ENCODE measurements around the gene C1QTNF5.

DNA sequence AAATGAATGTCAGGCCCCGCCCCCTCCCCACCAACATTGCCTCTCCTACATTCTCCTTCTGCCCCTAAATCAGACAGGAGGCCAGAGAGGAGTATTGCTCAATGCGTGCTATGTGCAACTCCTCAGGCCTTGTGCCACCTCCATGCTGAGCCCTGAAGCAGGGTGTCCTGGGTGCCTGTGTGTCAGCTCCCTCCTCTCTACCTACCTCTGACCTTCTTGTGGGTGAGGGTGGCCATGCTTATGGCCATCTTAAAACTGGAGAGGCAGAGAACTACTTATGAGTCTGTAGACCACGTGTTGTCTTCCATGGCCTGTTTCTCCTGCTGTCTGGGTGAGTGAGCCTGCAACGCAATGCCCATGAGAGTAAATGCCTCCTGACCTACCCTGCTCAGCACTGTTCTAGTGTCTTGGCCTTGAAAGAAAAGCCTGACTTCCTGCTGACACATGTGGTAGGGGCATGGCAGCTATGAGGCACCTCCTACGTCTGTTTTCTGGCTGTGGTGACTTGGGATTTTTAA is 34.3 kb downstream of the C1QTNF5 start:
- TF ChIP-seq, protein P1, sequence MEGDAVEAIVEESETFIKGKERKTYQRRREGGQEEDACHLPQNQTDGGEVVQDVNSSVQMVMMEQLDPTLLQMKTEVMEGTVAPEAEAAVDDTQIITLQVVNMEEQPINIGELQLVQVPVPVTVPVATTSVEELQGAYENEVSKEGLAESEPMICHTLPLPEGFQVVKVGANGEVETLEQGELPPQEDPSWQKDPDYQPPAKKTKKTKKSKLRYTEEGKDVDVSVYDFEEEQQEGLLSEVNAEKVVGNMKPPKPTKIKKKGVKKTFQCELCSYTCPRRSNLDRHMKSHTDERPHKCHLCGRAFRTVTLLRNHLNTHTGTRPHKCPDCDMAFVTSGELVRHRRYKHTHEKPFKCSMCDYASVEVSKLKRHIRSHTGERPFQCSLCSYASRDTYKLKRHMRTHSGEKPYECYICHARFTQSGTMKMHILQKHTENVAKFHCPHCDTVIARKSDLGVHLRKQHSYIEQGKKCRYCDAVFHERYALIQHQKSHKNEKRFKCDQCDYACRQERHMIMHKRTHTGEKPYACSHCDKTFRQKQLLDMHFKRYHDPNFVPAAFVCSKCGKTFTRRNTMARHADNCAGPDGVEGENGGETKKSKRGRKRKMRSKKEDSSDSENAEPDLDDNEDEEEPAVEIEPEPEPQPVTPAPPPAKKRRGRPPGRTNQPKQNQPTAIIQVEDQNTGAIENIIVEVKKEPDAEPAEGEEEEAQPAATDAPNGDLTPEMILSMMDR (IDR thresholded peaks at IDR 0.05), result no peak
- TF ChIP-seq POLR2A (IDR thresholded peaks at IDR 0.05), result no peak
